Inflammatory macrophage treated with lipopolysaccharide for 4 hours (primary cell): Measurements from ENCODE around the gene SLITRK1.

Experiments used
- DNase-seq: peaks from one replicate; pipeline ENCODE4 v3.0.0-alpha.2; 2020

SLITRK1 gene

GRCh38 chr13:83865161-83866137, 16.8 kb downstream of the SLITRK1 start:
- DNase-seq, result no peak

DNA sequence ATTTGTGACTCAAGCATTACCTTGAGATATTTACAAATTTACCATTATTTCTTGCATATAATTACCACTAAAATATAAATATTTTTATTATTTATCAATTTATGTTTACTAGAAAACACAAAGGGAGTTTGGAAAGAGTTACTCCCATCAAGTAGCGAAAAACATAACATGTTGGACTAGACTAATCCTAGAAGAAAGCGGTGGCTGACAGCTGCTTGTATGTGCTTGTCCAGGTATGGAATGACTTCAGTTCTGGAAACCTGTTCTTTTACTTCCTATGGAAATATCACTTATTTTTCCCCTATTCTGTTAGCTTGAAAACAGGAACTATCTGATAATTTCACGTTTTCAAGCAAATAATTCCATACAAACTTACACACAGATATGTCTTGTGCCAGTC, 28.5 kb downstream of the SLITRK1 start:
- no peak for DNase-seq

DNA sequence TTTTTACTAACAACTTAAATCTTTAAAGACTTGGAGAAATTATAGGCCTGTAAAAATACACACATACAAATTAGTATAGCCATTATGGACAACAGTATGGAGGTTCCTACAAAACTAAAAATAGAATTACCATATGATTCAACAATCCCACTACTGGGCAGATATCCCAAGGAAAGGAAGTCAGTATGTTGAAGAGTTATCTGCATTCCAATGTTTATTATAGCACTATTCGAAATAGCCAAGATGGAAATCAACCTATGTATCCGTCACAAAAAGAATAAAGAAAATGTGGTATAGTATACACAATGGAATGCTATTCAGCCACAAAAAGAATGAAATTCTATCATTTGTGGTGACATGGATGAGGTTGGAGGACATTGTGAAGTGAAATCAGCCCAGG, 37.2 kb downstream of the SLITRK1 start:
- DNase-seq, result no peak

DNA sequence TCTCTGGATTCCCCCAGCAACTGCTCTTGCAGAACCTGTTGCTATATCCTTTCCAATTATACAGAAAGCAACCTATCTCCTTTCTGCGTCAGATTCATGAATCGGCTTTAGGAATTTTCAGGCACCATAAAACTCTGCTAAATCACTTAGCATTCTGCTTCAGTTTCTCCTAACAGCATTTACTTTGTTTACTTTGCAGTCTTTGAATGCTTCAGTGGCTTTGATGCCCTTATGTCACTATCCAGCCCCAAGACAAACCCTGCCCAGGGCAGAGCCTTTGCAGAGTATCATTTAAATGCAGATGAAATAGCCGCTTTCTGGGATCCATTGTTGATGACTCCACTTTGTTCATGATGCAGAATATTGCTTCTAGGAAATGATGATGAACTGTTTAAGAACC, 43.1 kb downstream of the SLITRK1 start:
- DNase-seq, result no peak

DNA sequence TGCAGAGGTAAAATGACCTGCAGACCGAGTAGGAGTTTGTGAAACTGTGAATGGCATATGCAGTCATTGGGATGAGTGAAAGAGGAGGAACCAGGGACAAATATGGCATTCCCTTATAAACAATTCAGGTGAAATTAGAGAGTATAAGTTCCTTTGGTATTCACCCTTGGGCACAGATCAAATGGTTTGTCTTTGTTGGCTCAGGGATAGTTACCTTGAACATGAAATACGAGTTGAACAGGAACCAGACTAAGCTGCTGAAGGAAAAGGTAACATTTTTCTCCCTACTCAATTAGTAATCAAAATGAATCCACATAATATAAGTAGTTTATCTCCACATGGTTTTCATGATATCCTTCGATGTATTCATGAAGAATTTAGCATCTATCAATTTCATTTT, 50.5 kb downstream of the SLITRK1 start:
- no peak for DNase-seq

- no peak for DNase-seq
Measured at GRCh38 chr13:83829810-83830209, 52.5 kb downstream of the SLITRK1 start.

DNA sequence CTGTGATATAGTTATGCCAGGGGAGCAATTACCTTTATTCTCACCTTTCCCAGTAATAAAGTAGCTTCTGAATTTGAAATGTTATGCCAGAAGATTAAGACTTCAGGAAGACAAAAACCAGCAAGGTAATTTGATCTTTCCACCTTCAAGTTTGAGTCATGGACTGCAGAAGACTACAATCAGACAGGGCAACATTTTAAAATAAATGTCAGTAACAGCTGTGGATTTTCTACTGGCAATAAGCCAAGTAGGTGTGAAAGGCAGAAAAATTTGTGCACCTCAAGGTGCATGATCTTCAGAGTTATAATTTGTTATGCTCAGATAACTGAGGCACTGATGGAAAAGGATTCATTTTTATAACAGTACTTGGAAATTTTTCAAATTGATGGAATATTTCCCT, 54.9 kb downstream of the SLITRK1 start:
- no peak for DNase-seq
